ENCODE data around the gene GJB1. TPM values are rescaled to one million over a fixed set of nuclear protein-coding genes. Genes with fewer than 3 reads are reported as not detected.
"Not testable (repeated sequence)": the region's sequence is repeated elsewhere in the genome, so short reads cannot be mapped to it uniquely, and the experiment has no call there.

The GJB1 gene
- total and polyA plus RNA-seq, 8 donors, result 0.21 to 6.6 (median 5.0) TPM

GRCh38 chrX:71254092-71254963 is 31.3 kb downstream of the GJB1 start, which contains the start of gene ZMYM3:
Gene ZMYM3 (minus strand): TSS chrX:71254140. CDS start chrX:71253255, 885 bp downstream.
- Histone ChIP-seq H3K36me3 (peaks cover 0 to 13% of the 10 kb centered on the region in 2 donors), H3K4me3 (peak within 1 kb of the TSS; percentile 45 to 55), H3K27me3 (no peaks in the 10 kb centered on the region), H3K4me1 (peaks cover 0 to 21% of the 10 kb centered on the region in 2 donors), H3K27ac (peak within 1 kb of the TSS; percentile 72 to 83), H3K9me3 (no peaks in the 10 kb centered on the region)
- intact Hi-C loops (cut with DNase I), result no loop called here
- ATAC-seq, result peak; percentile 90
- TF ChIP-seq CTCF (IDR thresholded peaks at IDR 0.05), result no peak
- peak; percentile 72 to 92 (median 90) for DNase-seq

DNA sequence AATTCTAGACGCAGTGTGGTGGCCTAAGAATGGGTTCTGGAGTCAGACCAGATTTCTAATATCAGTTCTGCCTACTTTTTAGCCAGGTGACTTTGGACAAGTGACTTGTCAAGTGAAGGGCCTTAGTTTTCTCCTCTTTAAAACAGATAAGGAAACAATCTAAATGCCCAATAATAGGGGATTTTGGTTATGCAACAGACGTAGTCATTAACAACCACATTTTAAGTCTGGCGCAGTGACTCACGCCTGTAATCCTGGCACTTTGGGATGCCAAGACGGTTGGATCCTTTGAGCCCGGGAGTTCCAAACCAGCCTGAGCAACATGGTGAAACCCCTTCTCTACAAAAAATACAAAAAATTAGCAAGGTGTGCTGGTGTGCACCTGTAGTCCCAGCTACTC is 33.0 kb downstream of the GJB1 start:
- Histone ChIP-seq H3K27ac (peak overlapping the region in 1 of 2 donors; percentile 48), H3K4me3 (no peak overlapping the region), H3K9me3 (no peaks in the 10 kb centered on the region), H3K4me1 (peaks cover 0 to 21% of the 10 kb centered on the region in 2 donors), H3K36me3 (no peaks in the 10 kb centered on the region), H3K27me3 (no peaks in the 10 kb centered on the region)
- DNase-seq (no peak), ATAC-seq (no peak)
- intact Hi-C loops (cut with DNase I), result no loop called here
- no peak for TF ChIP-seq CTCF (IDR thresholded peaks at IDR 0.05)

DNA sequence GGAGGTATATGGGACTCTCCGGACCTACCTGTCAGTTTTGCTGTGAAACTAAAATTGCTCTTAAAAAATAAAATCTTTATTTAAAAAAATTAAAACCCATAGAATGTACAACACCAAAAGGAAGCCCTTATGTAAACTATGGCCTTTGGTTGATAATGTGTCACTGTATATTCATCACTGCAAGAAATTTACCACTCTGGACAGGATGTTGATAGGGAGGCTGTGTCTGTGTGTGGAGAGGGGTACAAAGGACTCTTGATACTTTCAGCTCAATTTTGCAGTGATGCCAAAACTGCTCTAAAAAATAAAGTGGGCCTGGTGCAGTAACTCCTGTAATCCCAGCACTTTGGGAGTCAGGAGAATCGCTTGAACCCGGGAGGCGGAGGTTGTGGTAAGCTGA is 33.8 kb downstream of the GJB1 start:
- H3K27ac ChIP-seq, result no peak overlapping the region
- H3K4me1 ChIP-seq, result peaks cover 0 to 18% of the 10 kb centered on the region in 2 donors
- no peaks in the 10 kb centered on the region for H3K36me3 ChIP-seq
- H3K9me3 ChIP-seq, result no peaks in the 10 kb centered on the region
- no peak for ATAC-seq
- no peak overlapping the region for H3K4me3 ChIP-seq
- intact Hi-C loops (cut with DNase I), result no loop called here
- H3K27me3 ChIP-seq, result no peaks in the 10 kb centered on the region
- no peak for TF ChIP-seq CTCF (IDR thresholded peaks at IDR 0.05)
- no peak for DNase-seq

DNA sequence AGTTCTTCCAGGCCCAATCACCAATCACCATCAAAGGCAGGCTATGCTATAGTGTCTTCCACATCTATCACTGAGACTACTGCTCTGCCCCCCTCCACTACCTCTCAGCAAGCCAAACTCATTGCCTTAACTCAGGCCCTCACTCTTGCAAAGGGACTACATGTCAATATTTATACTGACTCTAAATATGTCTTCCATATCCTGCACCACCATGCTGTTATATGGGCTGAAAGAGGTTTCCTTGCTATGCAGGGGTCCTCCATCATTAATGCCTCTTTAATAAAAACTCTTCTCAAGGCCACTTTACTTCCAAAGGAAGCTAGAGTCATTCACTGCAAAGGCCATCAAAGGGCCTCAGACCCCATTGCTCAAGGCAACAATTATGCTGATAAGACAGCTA is 45.6 kb downstream of the GJB1 start:
- H3K4me3 ChIP-seq; ATAC-seq; H3K36me3 ChIP-seq; H3K4me1 ChIP-seq; intact Hi-C loops (cut with DNase I); H3K27me3 ChIP-seq; H3K9me3 ChIP-seq; DNase-seq; H3K27ac ChIP-seq: not testable (repeated sequence)

DNA sequence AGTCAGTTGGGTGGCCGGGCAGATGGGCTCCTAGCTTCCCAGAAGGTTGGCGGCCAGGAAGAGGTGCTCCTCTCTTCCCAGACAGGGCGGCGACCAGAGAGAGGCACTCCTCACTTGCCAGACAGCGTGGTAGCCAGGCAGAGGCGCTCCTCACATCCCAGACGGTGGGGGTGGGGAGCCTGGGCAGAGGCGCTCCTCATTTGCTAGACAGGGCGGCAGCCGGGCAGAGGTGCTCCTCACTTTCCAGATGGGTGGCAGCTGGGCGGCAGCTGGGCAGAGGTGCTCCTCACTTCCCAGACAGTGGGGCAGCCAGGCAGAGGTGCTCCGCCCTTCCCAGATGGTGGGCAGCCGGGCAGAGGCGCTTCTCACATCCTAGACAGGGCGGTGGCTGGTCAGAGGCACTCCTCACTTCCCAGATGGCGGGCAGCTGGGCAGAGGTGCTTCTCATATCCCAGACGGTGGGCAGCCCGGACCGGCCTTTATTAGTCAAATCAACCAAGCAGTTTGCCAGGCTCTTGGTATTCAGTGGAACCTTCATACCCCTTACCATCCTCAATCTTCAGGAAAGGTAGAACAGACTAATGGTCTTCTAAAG is 46.9 kb downstream of the GJB1 start:
- ATAC-seq (no peak), DNase-seq (no peak)
- no peak for TF ChIP-seq CTCF (IDR thresholded peaks at IDR 0.05)
- intact Hi-C loops (cut with DNase I), result no loop called here
- Histone ChIP-seq H3K4me1 (no peaks in the 10 kb centered on the region), H3K36me3 (no peaks in the 10 kb centered on the region), H3K9me3 (no peaks in the 10 kb centered on the region), H3K27ac (no peak overlapping the region), H3K27me3 (no peaks in the 10 kb centered on the region), H3K4me3 (no peak overlapping the region)

DNA sequence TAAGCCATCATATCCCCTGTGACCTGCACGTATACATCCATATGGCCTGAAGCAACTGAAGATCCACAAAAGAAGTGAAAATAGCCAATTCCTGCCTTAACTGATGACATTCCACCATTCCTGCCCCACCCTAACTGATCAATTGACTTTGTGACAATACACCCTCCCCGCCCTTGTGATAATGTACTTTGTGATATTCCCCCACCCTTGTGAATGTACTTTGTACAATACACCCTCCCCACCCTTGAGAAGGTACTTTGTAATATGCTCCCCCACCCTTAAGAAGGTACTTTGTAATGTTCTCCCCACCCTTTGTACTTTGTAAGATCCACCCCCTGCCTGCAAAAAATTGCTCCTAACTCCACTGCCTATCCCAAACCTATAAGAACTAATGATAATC is 49.3 kb downstream of the GJB1 start:
- not testable (repeated sequence) for DNase-seq

More for the DNA sequence above, 49.3 kb downstream of the GJB1 start:
- intact Hi-C loops (cut with DNase I); H3K4me1 ChIP-seq; H3K36me3 ChIP-seq; H3K4me3 ChIP-seq; ATAC-seq; H3K27ac ChIP-seq; H3K27me3 ChIP-seq; H3K9me3 ChIP-seq: not testable (repeated sequence)
